Neural crest cell (in vitro differentiated cells): Measurements from ENCODE around the gene ADAMTS17. TPM values are rescaled to one million over a fixed set of nuclear protein-coding genes. Genes with fewer than 3 reads are reported as not detected.

ENCODE experiments used
- DNase-seq: peaks from one replicate; pipeline ENCODE4 v3.0.0; 2021; ENCODE audit warnings: low read depth, mixed read lengths, low spot score
- H3K27ac Mint-ChIP-seq: one replicate; pipeline ENCODE4 v1.8.0; 2021; ENCODE audit warnings: mild to moderate bottlenecking, mixed read lengths; ENCODE audit not compliant: unreplicated experiment
- H3K27me3 Mint-ChIP-seq: 2 replicates; pipeline ENCODE4 v1.8.0; 2021; ENCODE audit warnings: low read depth, mild to moderate bottlenecking, mixed read lengths
- H3K36me3 Mint-ChIP-seq: 2 replicates; pipeline ENCODE4 v1.8.0; 2021; ENCODE audit warnings: low read depth, mild to moderate bottlenecking, mixed read lengths
- H3K4me1 Mint-ChIP-seq: 2 replicates; pipeline ENCODE4 v1.8.0; 2021; ENCODE audit warnings: mixed read lengths
- H3K4me3 Mint-ChIP-seq: one replicate; pipeline ENCODE4 v1.8.0; 2021; ENCODE audit warnings: mild to moderate bottlenecking, mixed read lengths
- H3K9me3 Mint-ChIP-seq: 2 replicates; pipeline ENCODE4 v1.8.0; 2021; ENCODE audit warnings: mixed read lengths
- total RNA-seq: library from RNA; stranded (reverse); gene quantifications from 2 replicates; pipeline ENCODE4 v1.2.1, GENCODE V29; 2021
- TF ChIP-seq, protein P1 (sequence below): fragments of 200-600 bp; sonication (generic); conservative IDR thresholded peaks from 2 replicates; pipeline ENCODE4 v1.5.0; 2021; ENCODE audit warnings: antibody characterized with exemption, mild to moderate bottlenecking

The ADAMTS17 gene
- total RNA-seq, 1 donor from 2014 or later = 2.3 TPM

DNA sequence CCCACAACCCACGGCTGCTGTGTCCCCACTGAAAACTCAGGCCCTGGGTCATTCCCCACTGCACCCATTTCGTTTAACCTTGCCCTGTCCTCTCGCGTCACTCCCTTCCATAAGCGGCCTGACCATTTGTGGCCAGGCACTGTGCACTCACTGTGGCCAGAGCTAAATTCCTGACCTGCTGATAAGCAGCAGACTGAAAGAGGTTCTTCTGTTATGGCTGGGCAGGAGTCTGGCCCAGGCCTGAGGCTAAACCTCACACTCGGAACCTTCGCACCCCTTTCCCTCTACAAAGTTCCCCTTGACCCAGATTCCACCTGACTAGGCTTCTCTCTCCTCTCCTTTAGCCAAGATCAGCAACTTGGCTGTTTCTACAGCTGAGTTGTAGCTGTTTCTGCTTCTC is 62.3 kb downstream of the ADAMTS17 start:
- H3K9me3 Mint-ChIP-seq = no peaks in the 10 kb centered on the region
- TF ChIP-seq, protein P1, sequence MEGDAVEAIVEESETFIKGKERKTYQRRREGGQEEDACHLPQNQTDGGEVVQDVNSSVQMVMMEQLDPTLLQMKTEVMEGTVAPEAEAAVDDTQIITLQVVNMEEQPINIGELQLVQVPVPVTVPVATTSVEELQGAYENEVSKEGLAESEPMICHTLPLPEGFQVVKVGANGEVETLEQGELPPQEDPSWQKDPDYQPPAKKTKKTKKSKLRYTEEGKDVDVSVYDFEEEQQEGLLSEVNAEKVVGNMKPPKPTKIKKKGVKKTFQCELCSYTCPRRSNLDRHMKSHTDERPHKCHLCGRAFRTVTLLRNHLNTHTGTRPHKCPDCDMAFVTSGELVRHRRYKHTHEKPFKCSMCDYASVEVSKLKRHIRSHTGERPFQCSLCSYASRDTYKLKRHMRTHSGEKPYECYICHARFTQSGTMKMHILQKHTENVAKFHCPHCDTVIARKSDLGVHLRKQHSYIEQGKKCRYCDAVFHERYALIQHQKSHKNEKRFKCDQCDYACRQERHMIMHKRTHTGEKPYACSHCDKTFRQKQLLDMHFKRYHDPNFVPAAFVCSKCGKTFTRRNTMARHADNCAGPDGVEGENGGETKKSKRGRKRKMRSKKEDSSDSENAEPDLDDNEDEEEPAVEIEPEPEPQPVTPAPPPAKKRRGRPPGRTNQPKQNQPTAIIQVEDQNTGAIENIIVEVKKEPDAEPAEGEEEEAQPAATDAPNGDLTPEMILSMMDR = no peak

DNA sequence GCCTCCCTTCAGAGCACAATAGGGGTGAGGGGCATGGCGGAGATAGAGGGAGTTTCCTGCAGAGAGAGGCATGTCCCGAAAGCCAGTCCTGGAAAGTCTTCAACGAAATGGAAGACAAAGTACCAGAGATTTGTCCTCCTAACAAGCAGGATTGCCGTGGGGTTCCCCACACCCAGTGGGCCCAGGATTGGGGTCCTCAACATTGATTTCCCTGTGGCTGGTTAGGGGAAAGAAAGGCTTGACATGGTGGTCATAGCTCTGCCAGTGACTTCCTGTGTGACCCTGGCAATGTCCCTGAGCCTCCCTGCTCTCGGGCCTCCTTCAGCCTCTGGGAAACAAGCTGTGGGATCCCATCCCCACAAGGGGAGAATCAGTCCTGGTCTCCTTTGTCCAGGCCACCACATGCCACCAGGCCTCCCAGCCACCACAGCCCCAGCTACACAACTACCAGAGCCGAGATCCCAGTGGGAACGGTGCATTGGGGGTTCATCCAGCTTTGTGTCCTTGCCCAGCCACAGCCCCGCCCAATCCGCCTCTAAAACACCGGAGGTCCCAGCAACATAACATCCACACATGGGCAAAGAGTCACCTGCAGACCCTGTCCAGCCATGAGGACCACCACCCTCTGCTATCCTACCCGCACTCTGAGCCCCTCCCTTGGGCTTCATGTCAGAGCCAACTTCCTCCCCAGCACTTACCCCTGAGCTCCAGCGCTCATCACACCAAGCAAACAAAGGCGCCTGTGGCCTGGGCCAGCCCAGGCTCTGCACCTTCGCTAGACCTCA is 63.0 kb downstream of the ADAMTS17 start:
- TF ChIP-seq, protein P1 = no peak
- no peak overlapping the region for H3K27ac Mint-ChIP-seq
- no peak overlapping the region for H3K4me3 Mint-ChIP-seq
- no peaks in the 10 kb centered on the region for H3K4me1 Mint-ChIP-seq
- H3K27me3 Mint-ChIP-seq = no peaks in the 10 kb centered on the region
- H3K36me3 Mint-ChIP-seq = peaks cover 3% of the 10 kb centered on the region
- no peaks in the 10 kb centered on the region for H3K9me3 Mint-ChIP-seq
- DNase-seq = no peak

More for the DNA sequence above, 62.3 kb downstream of the ADAMTS17 start:
- Mint-ChIP-seq H3K27ac (no peak overlapping the region), H3K4me1 (no peaks in the 10 kb centered on the region), H3K36me3 (peaks cover under 1% of the 10 kb centered on the region), H3K4me3 (no peak overlapping the region), H3K27me3 (no peaks in the 10 kb centered on the region)
- no peak for DNase-seq

DNA sequence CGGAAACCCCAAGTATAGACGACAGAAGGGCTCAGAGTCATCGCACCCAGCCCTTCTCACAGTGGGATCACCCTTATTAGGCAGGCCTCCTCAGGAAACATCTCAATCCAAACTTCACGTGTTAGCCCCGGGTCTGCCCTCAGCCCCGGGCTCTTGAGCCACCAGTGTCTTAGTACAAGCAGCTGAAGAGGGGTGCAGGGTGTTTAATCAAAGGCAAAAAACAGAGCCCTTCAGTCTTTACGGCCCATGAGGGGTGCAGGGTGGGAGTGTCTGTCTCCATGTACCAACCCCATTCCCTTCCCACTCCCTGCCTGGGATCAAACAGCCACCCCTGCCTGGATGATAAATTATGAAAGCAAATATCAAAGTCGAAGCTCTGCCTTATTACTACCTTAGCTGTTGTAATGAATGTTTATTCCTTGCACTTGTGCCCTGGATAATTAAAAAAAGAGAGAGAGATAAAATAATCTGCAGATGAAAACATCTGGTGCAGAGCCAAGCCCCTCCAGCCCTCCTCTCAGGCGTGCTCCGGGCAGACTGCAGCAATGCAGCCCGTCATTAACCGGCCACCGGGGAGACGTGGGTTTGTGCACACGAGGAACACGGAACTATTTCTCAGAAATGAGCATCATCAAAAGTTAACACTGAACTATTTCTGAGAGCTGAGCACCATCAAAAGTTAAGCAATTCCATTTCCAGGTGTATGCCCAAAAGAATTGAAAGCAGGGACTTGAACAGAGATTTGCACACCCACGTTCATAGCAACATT is 64.5 kb downstream of the ADAMTS17 start:
- Mint-ChIP-seq H3K4me1 (no peaks in the 10 kb centered on the region), H3K4me3 (no peak overlapping the region), H3K9me3 (peaks cover 11% of the 10 kb centered on the region), H3K36me3 (peaks cover 10% of the 10 kb centered on the region), H3K27ac (peak overlapping the region; percentile 43), H3K27me3 (no peaks in the 10 kb centered on the region)
- DNase-seq = no peak
- TF ChIP-seq, protein P1 = no peak

DNA sequence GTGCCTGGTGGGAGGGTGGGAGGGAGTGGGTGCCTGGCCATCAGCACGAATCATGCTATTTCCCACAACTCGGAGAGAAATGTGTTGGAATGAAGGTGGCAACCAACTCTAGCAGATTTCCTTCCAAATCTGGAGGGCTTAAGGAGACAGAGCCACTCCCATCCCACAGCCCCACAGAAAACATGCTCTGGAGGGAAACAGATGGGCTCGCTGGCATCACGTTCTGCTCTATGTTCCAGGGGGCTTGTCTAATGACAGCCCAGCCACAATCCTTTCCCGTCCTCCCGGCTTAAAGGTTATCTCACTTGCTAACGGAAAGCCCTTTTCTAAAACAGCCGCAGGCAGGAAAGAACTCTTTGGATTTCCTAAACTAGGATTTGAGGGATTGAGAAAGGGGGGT is 65.3 kb downstream of the ADAMTS17 start:
- Mint-ChIP-seq H3K4me3 (no peak overlapping the region), H3K27ac (no peak overlapping the region), H3K27me3 (no peaks in the 10 kb centered on the region)

DNA sequence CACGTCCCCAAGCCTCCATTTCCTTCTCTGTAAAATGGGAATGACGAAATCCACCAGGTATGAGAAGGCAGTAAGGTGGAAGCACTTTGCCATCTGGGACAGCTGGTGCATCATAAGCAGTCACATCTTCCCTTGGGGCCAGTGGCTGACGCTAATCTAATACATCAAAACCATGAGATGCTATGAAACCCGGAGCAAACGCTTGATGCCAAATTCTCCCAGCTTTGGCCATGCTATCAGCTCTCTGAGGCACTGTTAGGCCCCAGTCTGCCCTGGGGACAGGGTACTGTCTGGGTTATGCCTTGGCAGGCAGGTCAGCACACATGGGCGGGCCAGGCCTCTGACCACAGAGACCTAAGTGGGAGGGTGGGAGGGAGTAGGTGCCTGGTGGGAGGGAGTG is 66.1 kb downstream of the ADAMTS17 start:
- peak overlapping the region; percentile 35 for H3K27ac Mint-ChIP-seq
- H3K4me3 Mint-ChIP-seq = no peak overlapping the region
- peaks cover 15% of the 10 kb centered on the region for H3K9me3 Mint-ChIP-seq
- no peaks in the 10 kb centered on the region for H3K27me3 Mint-ChIP-seq
- DNase-seq = no peak
- H3K4me1 Mint-ChIP-seq = no peaks in the 10 kb centered on the region
- TF ChIP-seq, protein P1 = no peak
- peaks cover 13% of the 10 kb centered on the region for H3K36me3 Mint-ChIP-seq

More for the DNA sequence above, 65.3 kb downstream of the ADAMTS17 start:
- no peaks in the 10 kb centered on the region for H3K4me1 Mint-ChIP-seq
- peaks cover 11% of the 10 kb centered on the region for H3K9me3 Mint-ChIP-seq
- TF ChIP-seq, protein P1 = no peak
- peaks cover 13% of the 10 kb centered on the region for H3K36me3 Mint-ChIP-seq
- DNase-seq = no peak
